ENCODE results near the gene RAD18. TPM values are rescaled to one million over a fixed set of nuclear protein-coding genes. Genes with fewer than 3 reads are reported as not detected.

The RAD18 gene
- total and polyA plus RNA-seq, 9 of the 15 experiments (the other 6 are each of a cell fraction or from before 2014, with no cell fraction given), result 19.2 to 49.4 (median 34.4) TPM

DNA sequence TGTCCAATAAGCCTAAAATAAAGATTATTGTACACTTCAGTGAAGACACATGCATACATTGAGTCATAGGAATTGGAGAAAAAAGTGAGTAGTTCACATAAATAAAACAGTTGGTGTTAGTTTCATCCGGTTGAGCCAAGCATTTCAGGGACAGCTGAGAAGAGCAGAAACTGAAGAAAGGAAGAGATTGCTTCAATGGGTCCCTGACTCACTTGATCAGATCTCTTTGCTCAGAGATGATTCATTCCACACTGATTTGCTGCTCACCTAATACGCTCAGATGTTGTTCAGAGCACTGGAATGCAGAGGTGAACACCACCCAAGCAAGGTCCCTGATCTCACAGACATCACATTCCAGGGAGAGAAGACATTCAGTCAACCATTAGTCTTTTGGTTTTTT lies 93.7 kb downstream of the RAD18 start:
- no peaks in the 10 kb centered on the region for H3K27me3 ChIP-seq (ENCODE audit: control insufficient read depth in 2 of 2, insufficient read depth in 2 of 2, low read length in 2 of 2)
- H4K20me1 ChIP-seq (replicated peaks; ENCODE audit: control insufficient read depth, insufficient read depth, low read length), result no peaks in the 10 kb centered on the region; the same call in 1 of the 2 replicates
- no peaks in the 10 kb centered on the region for H3K36me3 ChIP-seq (ENCODE audit: control insufficient read depth, insufficient read depth, low read length)
- H2AFZ ChIP-seq (ENCODE audit: low read depth, low read length), result no peak overlapping the region
- intact Hi-C loops (cut with micrococcal nuclease) (no loop called here), in situ Hi-C loops (cut with MboI) (no loop called here)
- no peaks in the 10 kb centered on the region for H3K9me3 ChIP-seq (replicated peaks; ENCODE audit: control insufficient read depth, insufficient read depth, low read depth, low read length)
- CTCF ChIA-PET (ENCODE audit: low intra/inter-chr PET ratio), result no interaction called here
- TF ChIP-seq ETS2 (tag; IDR thresholded peaks at IDR 0.05; ENCODE audit: borderline replicate concordance, poor library complexity, severe bottlenecking) (no peak), FOSL1 (tag; conservative IDR thresholded peaks at IDR 0.05) (peak; percentile 54)
- no peak overlapping the region for H3K4me3 ChIP-seq
- DNase-seq (ENCODE audit: extremely low read depth in 1 of 4, low spot score in 3 of 4) (no peak), ATAC-seq (no peak), FAIRE-seq (peak; percentile 44)
- H3K9ac ChIP-seq (ENCODE audit: insufficient read depth in 1 of 2, low read depth in 2 of 2, low read length in 2 of 2), result no peak overlapping the region
- no peaks in the 10 kb centered on the region for H3K9me1 ChIP-seq (ENCODE audit: control insufficient read depth, insufficient read depth, low read length)
- no peak overlapping the region for H3K27ac ChIP-seq (ENCODE audit: extremely low read depth, low read depth, low read length)
- H3K4me2 ChIP-seq (ENCODE audit: insufficient read depth, low read length), result no peak overlapping the region
- H3K4me1 ChIP-seq (replicated peaks in 1 of 2; ENCODE audit: control insufficient read depth in 2 of 2, insufficient read depth in 2 of 2, low read length in 2 of 2), result no peaks in the 10 kb centered on the region
- no TSS peak for BruUV-seq (replicated peaks)
- 46% methylated on average over 2 of the region's 2 CpGs for WGBS (ENCODE audit: insufficient coverage, low coverage, missing lambda C conversion rate)
- POLR2A ChIA-PET, result no interaction called here
- H3K79me2 ChIP-seq (ENCODE audit: control insufficient read depth, insufficient read depth, low read length), result no peaks in the 10 kb centered on the region

DNA sequence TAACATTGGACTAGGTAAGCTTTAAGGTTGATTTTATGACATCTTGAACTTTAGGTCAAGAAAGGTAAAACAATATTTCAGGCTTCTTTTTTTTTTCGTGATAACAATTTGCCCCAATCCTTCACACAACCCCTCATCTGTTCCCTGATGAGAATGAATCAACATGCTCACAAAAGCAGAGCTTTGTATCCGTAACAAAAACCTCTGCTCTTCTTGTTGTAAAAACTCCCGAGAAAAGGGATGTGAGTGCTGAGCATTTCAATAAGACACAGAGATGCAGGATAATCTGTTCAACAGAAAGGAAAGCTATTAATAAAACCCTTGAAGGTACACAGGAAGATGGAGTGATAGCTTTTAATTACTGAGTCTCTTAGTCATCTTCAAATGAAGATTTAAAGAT lies 94.3 kb downstream of the RAD18 start:
- H3K27me3 ChIP-seq (ENCODE audit: control insufficient read depth in 2 of 2, insufficient read depth in 2 of 2, low read length in 2 of 2), result no peaks in the 10 kb centered on the region
- BruUV-seq (replicated peaks), result no TSS peak
- FAIRE-seq (no peak), DNase-seq (ENCODE audit: extremely low read depth in 1 of 4, low spot score in 3 of 4) (no peak), ATAC-seq (no peak)
- no peaks in the 10 kb centered on the region for H3K36me3 ChIP-seq (ENCODE audit: control insufficient read depth, insufficient read depth, low read length)
- POLR2A ChIA-PET, result no interaction called here
- H2AFZ ChIP-seq (ENCODE audit: low read depth, low read length), result no peak overlapping the region
- H3K79me2 ChIP-seq (ENCODE audit: control insufficient read depth, insufficient read depth, low read length), result no peaks in the 10 kb centered on the region
- H3K4me3 ChIP-seq, result no peak overlapping the region
- no peaks in the 10 kb centered on the region for H3K9me1 ChIP-seq (ENCODE audit: control insufficient read depth, insufficient read depth, low read length)
- no peaks in the 10 kb centered on the region for H3K4me1 ChIP-seq (replicated peaks in 1 of 2; ENCODE audit: control insufficient read depth in 2 of 2, insufficient read depth in 2 of 2, low read length in 2 of 2)
- CTCF ChIA-PET (ENCODE audit: low intra/inter-chr PET ratio), result no interaction called here
- no peaks in the 10 kb centered on the region; the same call in 1 of the 2 replicates for H4K20me1 ChIP-seq (replicated peaks; ENCODE audit: control insufficient read depth, insufficient read depth, low read length)
- H3K4me2 ChIP-seq (ENCODE audit: insufficient read depth, low read length), result no peak overlapping the region
- in situ Hi-C loops (cut with MboI) (no loop called here), intact Hi-C loops (cut with micrococcal nuclease) (no loop called here)
- WGBS (ENCODE audit: insufficient coverage, low coverage, missing lambda C conversion rate), result 53% methylated on average over 3 of the region's 3 CpGs
- no peaks in the 10 kb centered on the region for H3K9me3 ChIP-seq (replicated peaks; ENCODE audit: control insufficient read depth, insufficient read depth, low read depth, low read length)
- no peak overlapping the region for H3K27ac ChIP-seq (ENCODE audit: extremely low read depth, low read depth, low read length)
- H3K9ac ChIP-seq (ENCODE audit: insufficient read depth in 1 of 2, low read depth in 2 of 2, low read length in 2 of 2), result no peak overlapping the region
- TF ChIP-seq ZNF324 (CRISPR knock-in tag; IDR thresholded peaks at IDR 0.05), result no peak
- TF ChIP-seq, protein P1, sequence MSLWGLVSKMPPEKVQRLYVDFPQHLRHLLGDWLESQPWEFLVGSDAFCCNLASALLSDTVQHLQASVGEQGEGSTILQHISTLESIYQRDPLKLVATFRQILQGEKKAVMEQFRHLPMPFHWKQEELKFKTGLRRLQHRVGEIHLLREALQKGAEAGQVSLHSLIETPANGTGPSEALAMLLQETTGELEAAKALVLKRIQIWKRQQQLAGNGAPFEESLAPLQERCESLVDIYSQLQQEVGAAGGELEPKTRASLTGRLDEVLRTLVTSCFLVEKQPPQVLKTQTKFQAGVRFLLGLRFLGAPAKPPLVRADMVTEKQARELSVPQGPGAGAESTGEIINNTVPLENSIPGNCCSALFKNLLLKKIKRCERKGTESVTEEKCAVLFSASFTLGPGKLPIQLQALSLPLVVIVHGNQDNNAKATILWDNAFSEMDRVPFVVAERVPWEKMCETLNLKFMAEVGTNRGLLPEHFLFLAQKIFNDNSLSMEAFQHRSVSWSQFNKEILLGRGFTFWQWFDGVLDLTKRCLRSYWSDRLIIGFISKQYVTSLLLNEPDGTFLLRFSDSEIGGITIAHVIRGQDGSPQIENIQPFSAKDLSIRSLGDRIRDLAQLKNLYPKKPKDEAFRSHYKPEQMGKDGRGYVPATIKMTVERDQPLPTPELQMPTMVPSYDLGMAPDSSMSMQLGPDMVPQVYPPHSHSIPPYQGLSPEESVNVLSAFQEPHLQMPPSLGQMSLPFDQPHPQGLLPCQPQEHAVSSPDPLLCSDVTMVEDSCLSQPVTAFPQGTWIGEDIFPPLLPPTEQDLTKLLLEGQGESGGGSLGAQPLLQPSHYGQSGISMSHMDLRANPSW (CRISPR knock-in tag; IDR thresholded peaks at IDR 0.05), result no peak
- no peak for TF ChIP-seq CHCHD3 (CRISPR knock-in tag; IDR thresholded peaks at IDR 0.05)
- TF ChIP-seq HMGN3 (IDR thresholded peaks at IDR 0.05; ENCODE audit: borderline replicate concordance, extremely low read depth, insufficient read length, low read depth, low read length), result no peak
- TF ChIP-seq ZNF212 (CRISPR knock-in tag; IDR thresholded peaks at IDR 0.05), result no peak
- no peak for TF ChIP-seq CHD2 (IDR thresholded peaks at IDR 0.05; ENCODE audit: low read depth, low read length)
- no peak for TF ChIP-seq CHD1 (IDR thresholded peaks at IDR 0.05; ENCODE audit: low read length)
- no peak for TF ChIP-seq HSF4 (CRISPR knock-in tag; IDR thresholded peaks at IDR 0.05; ENCODE audit: borderline replicate concordance)
- no peak for TF ChIP-seq DMBX1 (CRISPR knock-in tag; IDR thresholded peaks at IDR 0.05; ENCODE audit: borderline replicate concordance)
- TF ChIP-seq TRIM28 (IDR thresholded peaks at IDR 0.05), result no peak
- no peak for TF ChIP-seq RHOXF2B (CRISPR knock-in tag; conservative IDR thresholded peaks at IDR 0.05)
- no peak for TF ChIP-seq ZSCAN32 (CRISPR knock-in tag; IDR thresholded peaks at IDR 0.05)
- no peak for TF ChIP-seq HDAC2 (IDR thresholded peaks at IDR 0.05)
- no peak for TF ChIP-seq IRF2 (CRISPR knock-in tag; IDR thresholded peaks at IDR 0.05)
